Colonic mucosa (tissue), 4 donors: Measurements from ENCODE around the gene ATP9A. TPM values are rescaled to one million over a fixed set of nuclear protein-coding genes. Genes with fewer than 3 reads are reported as not detected.
"Not testable (repeated sequence)": the region's sequence is repeated elsewhere in the genome, so short reads cannot be mapped to it uniquely, and the experiment has no call there.

Experiments
- DNase-seq: peaks from one replicate; pipeline ENCODE4 v3.0.0-alpha.2; 2020
- H3K27ac ChIP-seq: fragments of 200-600 bp; one replicate; pipeline ENCODE4 v1.8.0; 2021
- H3K27me3 ChIP-seq: fragments of 200-600 bp; one replicate; pipeline ENCODE4 v1.8.0; 2021
- H3K36me3 ChIP-seq: fragments of 200-600 bp; one replicate; pipeline ENCODE4 v1.8.0; 2021
- H3K4me1 ChIP-seq: fragments of 200-600 bp; one replicate; pipeline ENCODE4 v1.8.0; 2021; ENCODE audit warnings: mild to moderate bottlenecking
- H3K4me3 ChIP-seq: fragments of 200-600 bp; one replicate; pipeline ENCODE4 v1.8.0; 2021
- H3K9ac ChIP-seq, 2 donors: one replicate each; pipeline ENCODE4 v1.7.0; 2013; ENCODE audit warnings: control low read depth in 2 of 2, low read depth in 2 of 2, low read length in 2 of 2
- H3K9me3 ChIP-seq: fragments of 200-600 bp; one replicate; pipeline ENCODE4 v1.8.0; 2021
- intact Hi-C: fragments of 100-400 bp; cut with DNase I; formaldehyde crosslinking; loops from one replicate; pipeline ENCODE4 v1.14.1; 2022
- total RNA-seq, 2 donors: library from RNA; stranded (reverse); fragmentation: NEBNext Ultra II Directional in 1 of 2; extraction: Animal tissue kit (Norgen Biotek cat#: 25700) in 1 of 2; gene quantifications; one replicate each; pipeline ENCODE4 v1.2.1, GENCODE V29; 2021
- TF ChIP-seq, protein P1 (sequence below): fragments of 200-600 bp; IDR thresholded peaks from one replicate; pipeline ENCODE4 v1.8.0; 2022; ENCODE audit warnings: antibody characterized with exemption, mild to moderate bottlenecking
- donor health status: healthy.
- donor health status: DM: no; HTN: no; CAD: no.
- donor health status: DM: no; HTN: no; CAD: no.

Gene ATP9A
- total RNA-seq, 2 donors from 2014 or later: 40.2 to 70.1 TPM

DNA sequence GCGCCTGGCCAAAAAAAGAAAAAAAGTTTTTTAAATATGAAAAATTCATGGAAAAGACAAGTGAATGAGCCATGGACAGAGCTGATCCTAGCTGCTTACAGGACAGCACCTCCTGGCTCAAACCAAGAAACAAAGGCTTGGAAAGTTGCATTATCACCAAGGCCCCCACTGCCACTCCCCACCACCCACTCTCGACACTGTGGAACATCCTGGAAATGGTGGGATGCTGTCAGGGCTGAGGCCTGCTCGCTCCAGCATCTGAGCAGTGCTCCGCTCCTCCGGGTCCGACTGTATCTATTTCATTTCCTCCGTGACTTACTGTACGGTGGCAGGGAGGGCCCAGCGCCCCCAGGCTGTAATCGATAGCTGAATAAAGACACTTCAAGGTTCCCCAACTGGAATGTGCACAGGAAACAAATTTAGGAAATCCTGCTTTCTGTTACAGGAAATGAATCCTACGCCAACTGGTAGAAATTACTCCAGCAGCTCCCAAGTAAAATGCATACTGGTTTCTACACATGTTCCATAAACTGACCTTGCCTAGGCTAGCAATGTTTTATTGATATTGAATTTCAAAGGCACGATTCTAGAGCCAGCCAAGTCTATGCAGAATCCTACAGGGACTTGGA is 116.2 kb downstream of the ATP9A start:
- Histone ChIP-seq H3K9me3 (no peaks in the 10 kb centered on the region), H3K9ac (no peak overlapping the region), H3K4me1 (no peaks in the 10 kb centered on the region), H3K27ac (no peak overlapping the region), H3K4me3 (no peak overlapping the region), H3K27me3 (no peaks in the 10 kb centered on the region), H3K36me3 (no peaks in the 10 kb centered on the region)
- intact Hi-C loops: no loop called here
- TF ChIP-seq, protein P1, sequence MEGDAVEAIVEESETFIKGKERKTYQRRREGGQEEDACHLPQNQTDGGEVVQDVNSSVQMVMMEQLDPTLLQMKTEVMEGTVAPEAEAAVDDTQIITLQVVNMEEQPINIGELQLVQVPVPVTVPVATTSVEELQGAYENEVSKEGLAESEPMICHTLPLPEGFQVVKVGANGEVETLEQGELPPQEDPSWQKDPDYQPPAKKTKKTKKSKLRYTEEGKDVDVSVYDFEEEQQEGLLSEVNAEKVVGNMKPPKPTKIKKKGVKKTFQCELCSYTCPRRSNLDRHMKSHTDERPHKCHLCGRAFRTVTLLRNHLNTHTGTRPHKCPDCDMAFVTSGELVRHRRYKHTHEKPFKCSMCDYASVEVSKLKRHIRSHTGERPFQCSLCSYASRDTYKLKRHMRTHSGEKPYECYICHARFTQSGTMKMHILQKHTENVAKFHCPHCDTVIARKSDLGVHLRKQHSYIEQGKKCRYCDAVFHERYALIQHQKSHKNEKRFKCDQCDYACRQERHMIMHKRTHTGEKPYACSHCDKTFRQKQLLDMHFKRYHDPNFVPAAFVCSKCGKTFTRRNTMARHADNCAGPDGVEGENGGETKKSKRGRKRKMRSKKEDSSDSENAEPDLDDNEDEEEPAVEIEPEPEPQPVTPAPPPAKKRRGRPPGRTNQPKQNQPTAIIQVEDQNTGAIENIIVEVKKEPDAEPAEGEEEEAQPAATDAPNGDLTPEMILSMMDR: no peak
- DNase-seq: no peak

DNA sequence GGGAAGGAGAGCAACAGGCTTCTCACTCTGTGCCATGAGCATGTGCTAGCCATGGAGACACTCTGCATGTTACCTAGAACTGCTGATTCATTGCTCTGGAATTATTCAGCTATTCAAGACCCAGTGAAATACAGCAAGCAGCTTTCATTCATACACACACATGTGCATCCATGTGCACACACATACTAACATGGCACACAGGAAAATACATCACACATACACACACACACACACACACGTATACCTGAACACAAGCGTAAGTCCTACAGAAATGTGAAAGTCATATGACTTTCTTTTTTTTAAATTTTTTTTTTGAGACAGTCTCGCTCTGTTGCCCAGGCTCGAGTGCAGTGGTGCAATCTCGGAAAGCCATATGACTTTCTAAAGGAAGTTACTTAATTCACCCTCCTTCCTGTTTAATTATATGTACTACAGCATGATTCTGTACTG is 117.5 kb downstream of the ATP9A start:
- Histone ChIP-seq H3K9me3 (no peaks in the 10 kb centered on the region), H3K4me3 (no peak overlapping the region), H3K36me3 (no peaks in the 10 kb centered on the region), H3K27me3 (no peaks in the 10 kb centered on the region), H3K9ac (no peak overlapping the region), H3K27ac (no peak overlapping the region), H3K4me1 (no peaks in the 10 kb centered on the region)
- DNase-seq: no peak
- TF ChIP-seq, protein P1: no peak
- intact Hi-C loops: no loop called here

DNA sequence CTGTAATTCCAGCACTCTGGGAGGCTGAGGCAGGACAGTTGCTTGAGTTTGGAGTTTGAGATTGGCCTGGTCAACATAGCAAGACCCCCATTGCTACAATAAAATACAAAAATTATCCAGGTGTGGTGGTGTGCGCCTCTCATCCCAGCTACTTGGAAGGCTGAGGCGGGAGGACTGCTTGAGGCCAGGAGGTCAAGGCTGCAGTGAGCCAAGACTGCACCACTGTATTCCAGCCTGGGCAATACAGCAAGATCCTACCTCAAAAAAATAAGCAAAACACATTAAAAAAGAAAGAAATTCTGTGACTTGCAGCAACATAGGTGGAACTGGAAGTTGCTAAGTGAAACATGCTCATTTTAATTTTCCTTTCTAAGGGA is 119.6 kb downstream of the ATP9A start:
- TF ChIP-seq, protein P1: no peak

DNA sequence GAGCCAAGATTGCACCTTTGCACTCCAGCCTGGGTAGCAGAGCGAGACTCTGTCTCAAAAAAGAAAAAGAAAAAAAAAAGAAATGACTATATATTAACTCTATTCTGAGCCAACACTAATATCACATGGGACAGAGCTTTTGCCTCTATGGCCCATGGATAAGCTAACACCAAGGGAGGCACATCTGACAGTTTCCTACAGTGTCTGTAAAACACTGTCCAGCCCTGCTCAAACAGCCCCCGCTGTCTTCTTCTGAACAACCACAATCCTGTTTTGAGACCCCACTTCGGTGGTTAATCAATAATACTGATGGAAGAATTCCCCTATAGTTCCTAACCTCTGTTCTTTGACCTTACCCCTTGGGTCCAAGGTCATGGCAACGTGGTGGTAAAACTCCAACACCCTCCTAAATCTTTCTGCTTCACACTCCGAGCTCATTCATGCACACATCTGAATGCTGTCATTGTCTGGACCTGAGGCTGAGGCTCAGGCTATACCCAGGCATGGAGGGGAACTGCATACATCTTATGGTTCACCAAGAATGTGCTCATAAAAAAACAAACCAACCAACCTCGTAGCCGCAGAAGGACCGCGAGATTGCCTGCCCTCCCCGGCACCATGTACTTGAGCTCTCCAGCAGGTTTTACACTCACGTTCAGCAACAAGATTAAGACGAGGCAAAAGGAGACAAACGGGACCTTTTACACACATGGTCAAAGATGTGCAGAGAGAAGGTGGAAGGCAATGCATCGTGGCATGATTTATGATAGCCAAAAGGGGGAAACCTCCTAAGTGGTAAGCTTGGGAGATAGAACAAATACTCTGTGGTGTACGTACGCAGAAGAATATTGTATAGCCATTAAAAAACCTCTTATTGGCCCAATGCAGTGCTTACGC is 120.3 kb downstream of the ATP9A start:
- Histone ChIP-seq H3K9me3 (no peaks in the 10 kb centered on the region), H3K9ac (no peak overlapping the region), H3K36me3 (no peaks in the 10 kb centered on the region), H3K27me3 (no peaks in the 10 kb centered on the region), H3K27ac (no peak overlapping the region), H3K4me1 (no peaks in the 10 kb centered on the region), H3K4me3 (no peak overlapping the region)
- no peak for DNase-seq
- TF ChIP-seq, protein P1: no peak
- intact Hi-C loops: loop anchor here (10.0 kb wide), 1 partner anchor 317 kb away; no protein-coding TSS in a partner anchor

More for the DNA sequence above, 119.6 kb downstream of the ATP9A start:
- no peaks in the 10 kb centered on the region for H3K36me3 ChIP-seq
- no peaks in the 10 kb centered on the region for H3K9me3 ChIP-seq
- no peak for DNase-seq
- no peak overlapping the region for H3K4me3 ChIP-seq
- no peaks in the 10 kb centered on the region for H3K27me3 ChIP-seq
- intact Hi-C loops: loop anchor here (10.0 kb wide), 1 partner anchor 316 kb away; no protein-coding TSS in a partner anchor
- no peaks in the 10 kb centered on the region for H3K4me1 ChIP-seq
- H3K9ac ChIP-seq: no peak overlapping the region
- H3K27ac ChIP-seq: no peak overlapping the region

DNA sequence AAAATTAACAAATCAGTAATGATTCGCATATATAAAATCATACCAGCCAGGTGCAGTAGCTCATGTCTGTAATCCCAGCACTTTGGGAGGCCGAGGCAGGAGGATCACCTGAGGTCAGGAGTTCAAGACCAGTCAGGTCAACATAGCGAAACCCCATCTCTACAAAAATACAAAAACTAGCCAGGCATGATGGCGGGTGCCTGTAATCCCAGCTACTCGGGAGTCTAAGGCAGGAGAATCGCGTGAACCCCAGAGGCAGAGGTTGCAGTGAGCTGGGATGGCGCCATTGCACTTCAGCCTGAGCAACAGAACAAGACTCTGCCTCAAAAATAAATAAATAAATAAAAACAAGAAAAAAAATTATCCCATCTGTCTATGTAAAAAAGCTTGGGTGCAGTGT is 124.4 kb downstream of the ATP9A start:
- not testable (repeated sequence) for H3K27ac ChIP-seq, H3K27me3 ChIP-seq, DNase-seq, H3K4me3 ChIP-seq, H3K36me3 ChIP-seq, H3K4me1 ChIP-seq, H3K9me3 ChIP-seq, H3K9ac ChIP-seq
- intact Hi-C loops: loop anchor here (5.0 to 10.0 kb wide), 2 partner anchors 321 to 438 kb away; no protein-coding TSS in a partner anchor
